Endometrium (tissue), 2 donors: Measurements from ENCODE around the gene SUMO2.
"Not testable (repeated sequence)": the region's sequence is repeated elsewhere in the genome, so short reads cannot be mapped to it uniquely, and the experiment has no call there.

Experiments used
- FAIRE-seq: peaks from 2 replicates; lab custom pipeline; 2012; peaks lifted over from hg19 to GRCh38; lab: Jason Lieb, UNC
- donor health status: control.
- donor health status: control.

Gene SUMO2

GRCh38 chr17:75181608-75182318 is 996 bp downstream of the SUMO2 start:
- no peak for FAIRE-seq

- no peak for FAIRE-seq
Measured at GRCh38 chr17:75181110-75181509, 1.6 kb downstream of the SUMO2 start.

- FAIRE-seq = no peak
Measured at GRCh38 chr17:75178453-75178852, 4.3 kb downstream of the SUMO2 start.

GRCh38 chr17:75176625-75177024 is 6.1 kb downstream of the SUMO2 start:
- FAIRE-seq = no peak

GRCh38 chr17:75174996-75175395 is 7.8 kb downstream of the SUMO2 start:
- no peak for FAIRE-seq

GRCh38 chr17:75173526-75173925 is 9.2 kb downstream of the SUMO2 start:
- FAIRE-seq = no peak

GRCh38 chr17:75168998-75169397 is 13.8 kb downstream of the SUMO2 start:
- no peak for FAIRE-seq

- not testable (repeated sequence) for FAIRE-seq
Measured at GRCh38 chr17:75164606-75165005, 18.2 kb downstream of the SUMO2 start.

GRCh38 chr17:75163074-75163473 is 19.7 kb downstream of the SUMO2 start:
- no peak for FAIRE-seq

GRCh38 chr17:75160211-75160610 is 22.5 kb downstream of the SUMO2 start:
- FAIRE-seq = no peak

- FAIRE-seq = no peak
Measured at GRCh38 chr17:75159196-75160031, 23.3 kb downstream of the SUMO2 start.

- FAIRE-seq = not testable (repeated sequence)
Measured at GRCh38 chr17:75158480-75158879, 24.3 kb downstream of the SUMO2 start.

- FAIRE-seq = no peak
Measured at GRCh38 chr17:75155191-75155601, 27.6 kb downstream of the SUMO2 start.

- FAIRE-seq = peak; percentile 80
Measured at GRCh38 chr17:75154195-75155106, 28.3 kb downstream of the SUMO2 start, which contains the start of gene JPT1. Gene JPT1 (minus strand): TSS chr17:75154512. CDS start chr17:75154397, 115 bp downstream.

GRCh38 chr17:75153780-75154194 is 29.0 kb downstream of the SUMO2 start:
- FAIRE-seq = no peak

- FAIRE-seq = no peak
Measured at GRCh38 chr17:75152922-75153779, 29.6 kb downstream of the SUMO2 start.

- FAIRE-seq = no peak
Measured at GRCh38 chr17:75152523-75152921, 30.2 kb downstream of the SUMO2 start.

GRCh38 chr17:75151930-75152329 is 30.8 kb downstream of the SUMO2 start:
- no peak for FAIRE-seq

GRCh38 chr17:75147878-75148546 is 34.7 kb downstream of the SUMO2 start:
- FAIRE-seq = no peak

GRCh38 chr17:75146592-75146991 is 36.2 kb downstream of the SUMO2 start:
- FAIRE-seq = no peak
